Measurements from ENCODE around the gene HOXB7.

Gene HOXB7

DNA sequence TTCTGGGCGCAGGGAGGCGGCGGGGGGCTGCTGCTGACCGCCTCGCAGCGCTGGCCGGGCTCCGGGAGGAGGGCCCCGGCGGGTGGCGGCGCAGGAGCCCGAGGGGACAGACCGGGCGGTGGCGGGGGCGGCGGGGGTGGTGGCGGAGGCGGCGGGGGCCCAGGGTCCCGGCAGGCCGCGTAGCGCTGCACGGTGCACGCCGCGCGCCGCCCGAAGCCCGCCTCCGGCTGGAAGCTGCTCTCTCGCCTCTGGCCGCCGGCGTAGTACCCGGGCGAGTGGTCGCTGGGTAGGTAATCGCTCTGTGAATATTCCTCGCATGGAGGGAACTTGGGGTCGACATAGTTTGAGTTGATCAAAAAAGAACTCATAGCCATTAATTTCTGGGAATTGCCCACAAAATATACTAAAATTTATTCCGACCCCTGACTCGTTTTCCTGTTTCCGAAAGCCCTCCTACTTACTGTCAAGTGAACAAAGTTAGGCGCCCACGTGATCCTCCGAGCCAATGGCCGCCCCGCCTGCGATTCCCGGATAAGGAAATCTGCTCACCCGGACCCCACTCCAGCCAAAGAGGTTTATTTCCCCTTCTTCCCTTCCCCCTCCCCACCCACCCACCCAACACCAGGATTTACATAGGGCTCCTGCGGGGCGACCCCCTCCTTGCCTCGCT lies 32.7 kb downstream of the HOXB7 start, which contains the start of gene HOXB4:
TSS of gene HOXB4 (minus strand) at position 405 of the 670 bp plus-strand sequence. CDS start at position 374, 31 bp downstream.
- TF ChIP-seq, protein P1, sequence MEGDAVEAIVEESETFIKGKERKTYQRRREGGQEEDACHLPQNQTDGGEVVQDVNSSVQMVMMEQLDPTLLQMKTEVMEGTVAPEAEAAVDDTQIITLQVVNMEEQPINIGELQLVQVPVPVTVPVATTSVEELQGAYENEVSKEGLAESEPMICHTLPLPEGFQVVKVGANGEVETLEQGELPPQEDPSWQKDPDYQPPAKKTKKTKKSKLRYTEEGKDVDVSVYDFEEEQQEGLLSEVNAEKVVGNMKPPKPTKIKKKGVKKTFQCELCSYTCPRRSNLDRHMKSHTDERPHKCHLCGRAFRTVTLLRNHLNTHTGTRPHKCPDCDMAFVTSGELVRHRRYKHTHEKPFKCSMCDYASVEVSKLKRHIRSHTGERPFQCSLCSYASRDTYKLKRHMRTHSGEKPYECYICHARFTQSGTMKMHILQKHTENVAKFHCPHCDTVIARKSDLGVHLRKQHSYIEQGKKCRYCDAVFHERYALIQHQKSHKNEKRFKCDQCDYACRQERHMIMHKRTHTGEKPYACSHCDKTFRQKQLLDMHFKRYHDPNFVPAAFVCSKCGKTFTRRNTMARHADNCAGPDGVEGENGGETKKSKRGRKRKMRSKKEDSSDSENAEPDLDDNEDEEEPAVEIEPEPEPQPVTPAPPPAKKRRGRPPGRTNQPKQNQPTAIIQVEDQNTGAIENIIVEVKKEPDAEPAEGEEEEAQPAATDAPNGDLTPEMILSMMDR (IDR thresholded peaks at IDR 0.05; ENCODE audit: insufficient read depth, low read length, poor library complexity, severe bottlenecking) = no peak
- H3K36me3 ChIP-seq (ENCODE audit: control insufficient read depth, insufficient read depth, low read length) = no peaks in the 10 kb centered on the region
- H3K4me3 ChIP-seq (replicated peaks; ENCODE audit: low read depth, low read length) = peak within 1 kb of the TSS; percentile 75
- H3K27me3 ChIP-seq (replicated peaks; ENCODE audit: control insufficient read depth, insufficient read depth, low read length) = no peaks in the 10 kb centered on the region
- DNase-seq (ENCODE audit: extremely low read depth, insufficient read length) = peak; percentile 68

GRCh38 chr17:48577330-48577945 lies 33.4 kb downstream of the HOXB7 start:
- Histone ChIP-seq H3K27me3 (replicated peaks; ENCODE audit: control insufficient read depth, insufficient read depth, low read length) (no peaks in the 10 kb centered on the region), H3K36me3 (ENCODE audit: control insufficient read depth, insufficient read depth, low read length) (no peaks in the 10 kb centered on the region), H3K4me3 (replicated peaks; ENCODE audit: low read depth, low read length) (peak overlapping the region; percentile 75)
- TF ChIP-seq, protein P1 (IDR thresholded peaks at IDR 0.05; ENCODE audit: insufficient read depth, low read length, poor library complexity, severe bottlenecking) = no peak
- DNase-seq (ENCODE audit: extremely low read depth, insufficient read length) = no peak

DNA sequence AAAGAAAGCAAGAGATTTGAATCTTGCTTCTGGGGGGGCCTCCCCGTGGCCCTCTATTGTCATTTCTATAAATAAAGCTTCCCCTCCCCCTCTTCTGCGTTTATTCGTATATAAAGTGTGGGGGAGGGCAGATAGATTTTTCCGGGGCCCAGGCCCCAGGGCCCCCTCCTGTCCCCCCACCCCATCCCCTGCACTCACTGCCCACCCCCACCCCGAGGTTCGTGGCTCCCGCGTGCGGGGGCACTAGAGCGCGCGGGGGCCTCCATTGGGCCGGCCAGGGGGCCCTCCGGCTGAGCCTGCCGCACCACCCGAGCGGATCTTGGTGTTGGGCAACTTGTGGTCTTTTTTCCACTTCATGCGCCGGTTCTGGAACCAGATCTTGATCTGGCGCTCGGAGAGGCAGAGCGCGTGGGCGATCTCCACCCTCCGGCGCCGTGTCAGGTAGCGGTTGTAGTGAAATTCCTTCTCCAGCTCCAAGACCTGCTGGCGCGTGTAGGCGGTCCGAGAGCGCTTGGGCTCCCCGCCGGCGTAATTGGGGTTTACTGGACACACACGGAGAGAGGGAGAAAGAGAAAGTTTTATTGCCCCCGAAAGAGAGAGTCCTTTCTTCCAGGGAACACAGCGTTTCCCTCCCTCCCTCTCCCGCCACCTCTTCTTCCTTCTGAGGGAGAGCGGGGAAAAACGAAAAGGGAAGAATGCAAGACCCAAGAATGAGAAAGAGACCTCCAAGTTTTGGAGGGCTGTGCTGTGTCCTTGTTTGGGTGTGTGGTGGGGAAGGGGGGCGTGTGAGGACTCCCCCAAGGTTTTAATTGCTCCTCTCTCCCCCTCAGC lies 34.1 kb downstream of the HOXB7 start:
- DNase-seq (ENCODE audit: extremely low read depth, insufficient read length) = no peak
- TF ChIP-seq, protein P1 (IDR thresholded peaks at IDR 0.05; ENCODE audit: insufficient read depth, low read length, poor library complexity, severe bottlenecking) = no peak
- H3K27me3 ChIP-seq (replicated peaks; ENCODE audit: control insufficient read depth, insufficient read depth, low read length) = no peaks in the 10 kb centered on the region
- no peaks in the 10 kb centered on the region for H3K36me3 ChIP-seq (ENCODE audit: control insufficient read depth, insufficient read depth, low read length)
- peak overlapping the region; percentile 75 for H3K4me3 ChIP-seq (replicated peaks; ENCODE audit: low read depth, low read length)

- TF ChIP-seq, protein P1 (IDR thresholded peaks at IDR 0.05; ENCODE audit: insufficient read depth, low read length, poor library complexity, severe bottlenecking) = no peak
- H3K27me3 ChIP-seq (replicated peaks; ENCODE audit: control insufficient read depth, insufficient read depth, low read length) = no peaks in the 10 kb centered on the region
- no peak for DNase-seq (ENCODE audit: extremely low read depth, insufficient read length)
- H3K36me3 ChIP-seq (ENCODE audit: control insufficient read depth, insufficient read depth, low read length) = no peaks in the 10 kb centered on the region
- no peak overlapping the region for H3K4me3 ChIP-seq (replicated peaks; ENCODE audit: low read depth, low read length)
Measured at GRCh38 chr17:48575673-48576478, 34.9 kb downstream of the HOXB7 start.

GRCh38 chr17:48575066-48575582 lies 35.7 kb downstream of the HOXB7 start:
- Histone ChIP-seq H3K36me3 (ENCODE audit: control insufficient read depth, insufficient read depth, low read length) (no peaks in the 10 kb centered on the region), H3K27me3 (replicated peaks; ENCODE audit: control insufficient read depth, insufficient read depth, low read length) (no peaks in the 10 kb centered on the region), H3K4me3 (replicated peaks; ENCODE audit: low read depth, low read length) (no peak overlapping the region)
- TF ChIP-seq, protein P1 (IDR thresholded peaks at IDR 0.05; ENCODE audit: insufficient read depth, low read length, poor library complexity, severe bottlenecking) = no peak
- no peak for DNase-seq (ENCODE audit: extremely low read depth, insufficient read length)

All from GM06990 (cell line).